DMS153 (cell line): ENCODE data around the gene PHKA2.

Experiments
- DNase-seq: peaks from one replicate; lab custom pipeline; 2025; lab: John Stamatoyannopoulos, UW

Gene PHKA2

DNA sequence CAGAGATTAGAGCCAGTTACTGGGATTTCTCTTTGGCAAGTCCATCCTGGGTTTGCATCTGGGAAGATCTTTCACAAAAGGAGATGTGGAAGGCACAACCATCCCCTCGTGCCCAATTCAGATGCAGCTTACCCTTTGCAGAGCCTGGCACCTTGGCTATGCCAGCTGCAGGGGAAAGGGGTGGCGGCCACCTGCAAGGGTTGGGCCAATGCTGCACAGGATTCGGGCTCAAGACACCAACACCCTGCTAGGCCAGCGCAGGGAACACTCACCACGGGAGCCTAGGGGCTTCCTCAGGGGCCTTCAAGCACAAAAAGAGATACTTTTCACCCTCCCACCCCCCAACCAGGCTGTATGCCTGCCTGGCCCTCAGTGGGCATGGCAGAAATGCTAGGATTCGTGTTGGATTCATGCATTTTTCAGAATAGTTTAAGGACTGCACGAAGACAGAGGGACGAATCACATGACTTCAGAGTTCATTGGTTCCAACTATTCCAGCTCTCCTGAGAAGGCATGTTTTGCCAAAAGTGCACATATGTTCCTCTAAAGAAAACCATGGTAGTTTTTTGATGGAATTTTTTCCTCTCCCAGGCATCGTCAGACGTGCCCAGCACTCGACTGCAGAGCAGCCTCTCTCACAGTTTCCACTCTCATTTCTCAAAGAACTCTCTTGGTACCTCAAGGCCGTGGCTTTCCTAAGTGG is 94.4 kb downstream of the PHKA2 start:
- no peak for DNase-seq

DNA sequence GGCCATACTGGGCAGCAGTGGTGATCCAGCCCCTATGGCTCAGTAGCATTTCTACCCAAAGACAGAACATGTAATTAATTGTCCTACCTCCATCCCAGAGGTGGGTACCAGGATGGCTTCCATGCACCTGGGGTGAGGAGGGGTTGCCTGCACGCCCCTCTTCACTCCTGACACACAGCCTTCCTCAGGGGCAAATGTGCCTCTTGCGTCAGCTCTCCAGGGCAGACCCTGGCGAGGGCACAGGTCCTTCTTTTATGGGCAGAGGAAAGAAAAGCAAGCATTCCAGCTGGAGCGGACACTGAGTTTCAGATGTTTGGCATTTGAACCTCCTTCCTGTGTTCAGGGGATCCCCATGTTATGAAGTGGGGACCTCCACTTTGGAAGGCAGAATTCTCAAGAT is 95.6 kb downstream of the PHKA2 start:
- DNase-seq: no peak

DNA sequence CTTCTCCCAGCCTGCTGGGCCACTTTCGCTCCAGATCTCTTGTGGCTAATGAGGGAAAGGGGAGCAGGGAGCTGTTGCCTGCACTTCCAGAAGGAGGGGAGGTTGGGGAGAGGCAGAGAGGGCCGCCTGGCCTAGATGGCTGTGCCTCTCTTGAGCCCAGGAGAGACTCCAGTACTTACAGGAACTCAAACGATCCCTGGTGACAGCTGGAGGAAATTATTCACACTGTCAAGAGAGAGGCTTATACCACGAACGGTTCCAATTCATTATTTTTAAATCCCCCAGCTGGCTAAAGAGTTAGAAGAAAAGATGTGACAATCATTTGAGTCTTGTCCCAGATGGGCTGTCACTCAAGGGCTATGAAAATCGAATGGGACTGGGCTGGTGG is 96.1 kb downstream of the PHKA2 start:
- DNase-seq: no peak

- DNase-seq: no peak
These were observed 96.6 kb downstream of the PHKA2 start for GRCh38 chrX:18887177-18887824.

GRCh38 chrX:18886344-18887161 is 97.4 kb downstream of the PHKA2 start:
- DNase-seq: no peak

GRCh38 chrX:18886005-18886343 is 97.9 kb downstream of the PHKA2 start:
- DNase-seq: no peak

DNA sequence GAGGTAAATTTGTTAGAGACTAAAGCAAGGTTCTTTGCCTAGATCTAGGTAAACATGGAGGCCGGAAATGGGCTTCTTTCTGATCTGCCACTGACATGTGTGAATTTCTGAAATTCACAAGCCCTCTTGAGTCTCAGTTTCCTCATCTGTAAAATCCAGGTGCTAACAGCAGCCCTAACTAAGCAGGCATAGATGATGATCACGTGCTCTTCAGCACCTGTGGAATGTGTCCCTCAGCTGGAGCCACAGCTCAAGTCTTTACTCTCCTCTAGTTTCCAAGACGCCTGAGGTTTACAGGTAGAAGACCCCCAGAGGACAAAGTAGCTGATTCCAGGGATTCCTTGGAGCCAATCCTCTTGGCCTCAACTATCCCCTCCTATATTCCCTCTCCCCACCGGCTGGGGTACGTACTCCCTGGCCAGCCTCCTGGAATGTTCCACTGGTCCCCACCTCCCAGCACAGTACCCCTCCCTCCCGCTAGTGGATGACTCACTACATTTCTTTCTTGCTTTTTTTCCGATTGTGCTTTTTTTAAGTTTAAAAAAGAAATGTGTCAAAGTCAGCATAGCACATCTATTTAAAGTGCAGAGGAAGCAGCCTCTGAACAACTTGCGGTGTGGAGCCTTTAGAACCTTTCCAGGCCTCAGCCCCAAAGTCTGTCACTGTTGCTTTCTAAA is 98.4 kb downstream of the PHKA2 start:
- DNase-seq: no peak

DNA sequence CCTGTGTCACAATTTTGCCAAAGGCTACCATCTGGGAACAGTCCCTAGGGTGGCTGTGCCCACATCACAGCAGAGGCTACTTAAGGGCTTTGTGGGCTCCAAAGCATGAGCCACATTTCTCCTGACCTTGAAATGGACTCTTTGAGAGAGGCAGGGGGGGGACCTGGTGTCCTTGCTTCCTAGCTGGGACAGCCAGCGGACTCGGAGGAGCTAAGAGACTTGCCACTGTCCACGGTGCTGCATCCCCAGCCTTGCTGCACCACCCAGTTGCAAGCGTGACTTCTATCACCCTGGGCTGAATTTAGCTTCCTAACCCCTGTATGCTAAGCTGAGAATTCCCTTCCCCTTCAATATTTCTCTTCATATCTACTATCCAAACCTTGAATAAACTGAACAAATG is 99.0 kb downstream of the PHKA2 start:
- no peak for DNase-seq

GRCh38 chrX:18883961-18884765 is 99.8 kb downstream of the PHKA2 start:
- DNase-seq: no peak

DNA sequence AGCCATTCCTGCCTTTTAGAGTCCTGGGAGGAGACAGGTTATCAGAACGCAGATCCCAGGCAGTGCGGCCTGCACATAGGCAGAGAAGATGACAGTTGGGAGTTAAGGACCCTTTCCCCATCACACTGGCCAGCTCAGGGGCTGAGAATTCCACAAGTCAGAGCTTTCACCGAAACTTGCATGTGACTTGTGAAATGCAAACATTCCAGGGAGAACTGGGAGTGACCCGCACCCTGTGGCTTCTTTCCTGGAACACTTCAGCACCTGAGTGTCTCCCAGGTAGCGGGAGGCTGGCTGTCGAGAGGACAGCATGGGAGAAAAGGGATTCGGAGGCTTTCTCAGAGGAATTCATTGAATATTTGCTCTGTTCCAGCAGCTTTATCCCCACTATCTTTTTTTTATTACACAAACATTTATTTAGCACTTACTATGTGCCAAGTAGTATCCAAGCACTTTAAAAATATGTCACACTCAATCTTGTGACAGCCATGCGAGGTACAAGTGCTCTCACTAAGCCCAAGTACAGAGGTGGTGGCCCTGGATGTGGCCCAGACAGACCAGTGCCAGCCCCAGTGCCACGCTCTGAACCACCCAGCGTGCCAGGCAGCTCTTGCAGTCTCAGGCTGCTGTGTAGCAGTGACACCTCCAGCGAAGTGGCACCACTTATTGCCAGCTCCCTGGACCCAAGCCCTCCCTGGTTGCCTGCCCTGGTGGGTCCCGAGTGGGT is 100.5 kb downstream of the PHKA2 start:
- no peak for DNase-seq

DNA sequence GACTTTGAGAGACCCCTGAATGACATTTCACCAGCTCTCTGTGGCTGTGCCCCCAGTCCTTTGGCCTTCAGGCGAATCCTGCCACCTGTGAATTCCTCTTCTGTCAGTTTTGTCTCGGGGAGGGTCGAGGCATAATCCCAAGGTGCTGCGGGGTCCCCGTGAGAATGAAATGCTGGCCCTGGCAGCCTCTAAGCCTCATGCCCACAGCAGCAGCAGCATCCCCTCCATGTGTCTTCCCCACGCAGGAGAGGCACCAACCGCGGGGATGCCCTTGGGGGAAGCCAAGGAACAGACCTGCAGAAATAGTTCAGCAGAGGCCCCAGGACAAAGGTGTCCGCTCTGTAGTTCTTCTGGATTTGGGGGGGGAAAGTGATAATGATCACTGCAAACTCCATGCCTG is 104.8 kb downstream of the PHKA2 start:
- DNase-seq: no peak

DNA sequence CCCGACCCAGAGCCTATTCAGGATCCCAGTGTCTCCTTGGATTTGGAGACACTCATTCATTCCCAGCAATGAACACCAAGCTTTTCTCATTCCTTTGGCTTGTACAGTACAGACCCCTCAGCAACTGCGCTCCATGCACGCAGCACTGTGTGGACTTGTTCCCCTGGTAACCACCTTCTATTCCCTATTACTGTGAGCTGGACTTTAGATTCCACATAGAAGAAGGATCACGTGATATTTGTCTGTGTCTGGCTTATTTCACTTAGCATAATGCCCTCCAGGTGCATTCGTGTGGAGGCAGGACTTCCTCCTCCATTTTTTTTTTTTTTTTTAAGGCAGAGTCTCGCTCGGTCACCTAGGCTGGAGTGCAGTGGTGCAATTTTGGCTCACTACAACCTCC is 106.4 kb downstream of the PHKA2 start:
- no peak for DNase-seq

- DNase-seq: no peak
These were observed 108.5 kb downstream of the PHKA2 start for GRCh38 chrX:18875256-18875878.

- DNase-seq: no peak
These were observed 109.2 kb downstream of the PHKA2 start for GRCh38 chrX:18874560-18875255.

- DNase-seq: no peak
These were observed 110.1 kb downstream of the PHKA2 start for GRCh38 chrX:18873836-18874235.

GRCh38 chrX:18873189-18873791 is 110.6 kb downstream of the PHKA2 start:
- DNase-seq: no peak

GRCh38 chrX:18872621-18873020 is 111.3 kb downstream of the PHKA2 start:
- DNase-seq: no peak

DNA sequence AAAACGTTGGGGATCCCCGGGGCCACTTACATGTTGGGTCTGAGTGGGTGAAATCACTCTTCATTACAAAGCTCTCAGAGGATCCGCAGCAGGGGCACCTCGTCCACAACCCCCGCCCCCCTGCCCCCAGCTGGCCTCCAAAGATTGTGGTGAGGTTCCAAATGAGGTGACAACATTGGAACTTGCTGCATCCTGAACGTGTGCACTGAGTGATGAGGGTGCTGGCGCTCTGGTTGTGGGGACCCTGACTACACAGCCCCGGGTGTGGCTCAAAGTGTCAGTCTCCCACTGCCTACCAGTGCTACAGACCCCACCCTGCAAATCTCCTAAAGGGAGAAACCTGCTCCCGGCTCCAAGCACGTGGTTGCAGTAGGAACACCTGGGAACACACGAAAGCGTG is 111.9 kb downstream of the PHKA2 start:
- DNase-seq: no peak

DNA sequence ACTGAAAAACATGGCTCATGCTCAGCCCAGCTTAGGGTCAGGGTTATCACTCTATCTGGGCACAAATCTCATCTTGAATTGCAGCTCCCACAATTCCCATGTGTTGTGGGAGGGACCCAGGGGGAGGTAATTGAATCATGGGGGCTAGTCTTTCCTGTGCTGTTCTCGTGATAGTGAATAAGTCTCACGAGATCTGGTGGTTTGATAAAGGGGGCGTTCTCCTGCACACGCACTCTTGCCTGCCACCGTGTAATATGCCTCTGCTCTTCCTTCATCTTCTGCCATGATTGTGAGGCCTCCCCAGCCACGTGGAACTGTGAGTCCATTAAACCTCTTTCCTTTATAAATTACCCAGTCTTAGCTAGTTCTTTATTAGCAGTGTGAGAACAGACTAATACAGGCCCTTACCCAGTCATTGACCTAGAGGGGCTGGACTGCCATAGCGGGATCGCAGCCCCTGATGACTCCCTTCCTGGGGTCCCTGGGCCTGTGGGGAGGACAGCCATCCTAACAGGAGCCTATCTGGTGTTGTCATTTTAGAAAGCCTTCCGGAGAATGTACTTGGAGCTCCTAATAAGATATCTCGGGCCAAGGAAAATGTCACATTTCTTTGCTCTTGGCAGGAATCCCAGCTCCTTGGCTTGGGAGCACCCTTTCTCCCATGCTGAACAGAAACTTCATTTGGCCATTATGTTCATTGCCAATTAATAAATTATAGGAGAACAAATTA is 112.6 kb downstream of the PHKA2 start:
- DNase-seq: no peak
